ENCODE results near the gene GRID1.

Gene GRID1

DNA sequence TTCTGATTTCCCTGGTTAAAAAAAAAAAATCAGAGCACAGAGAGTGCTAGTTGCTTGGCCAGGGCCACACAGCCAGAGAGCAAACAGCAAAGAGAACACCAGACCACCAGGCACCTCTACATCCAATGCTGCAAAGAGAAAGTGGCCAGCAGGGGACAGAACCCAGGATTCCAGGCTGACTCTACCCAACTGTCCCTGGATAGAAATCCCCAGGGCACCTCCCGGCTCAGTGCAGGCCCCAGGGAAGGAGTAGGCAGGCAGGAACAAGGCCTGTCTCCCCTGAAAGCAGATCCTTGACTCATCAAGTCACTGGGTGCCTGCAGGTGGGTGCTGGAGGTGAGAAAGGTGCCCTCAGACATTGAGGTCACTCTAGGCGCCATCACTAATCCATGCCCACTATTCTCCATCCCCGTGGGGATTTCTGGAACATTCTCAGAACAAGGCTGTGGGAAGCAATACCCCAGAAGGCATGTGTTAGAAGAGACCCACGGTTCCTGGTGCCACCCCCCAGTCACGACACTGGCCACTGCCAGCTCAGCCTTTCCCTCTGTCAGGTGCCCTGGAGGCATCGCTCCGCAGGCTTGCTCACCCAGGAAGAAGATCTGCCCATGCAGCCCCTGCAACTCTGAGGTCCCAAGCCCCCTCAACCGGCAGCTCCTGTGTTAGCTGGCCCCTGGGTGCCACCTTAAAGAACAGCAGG, 154.8 kb downstream of the GRID1 start:
- no peak for DNase-seq (ENCODE audit: low read depth in 3 of 3)

DNA sequence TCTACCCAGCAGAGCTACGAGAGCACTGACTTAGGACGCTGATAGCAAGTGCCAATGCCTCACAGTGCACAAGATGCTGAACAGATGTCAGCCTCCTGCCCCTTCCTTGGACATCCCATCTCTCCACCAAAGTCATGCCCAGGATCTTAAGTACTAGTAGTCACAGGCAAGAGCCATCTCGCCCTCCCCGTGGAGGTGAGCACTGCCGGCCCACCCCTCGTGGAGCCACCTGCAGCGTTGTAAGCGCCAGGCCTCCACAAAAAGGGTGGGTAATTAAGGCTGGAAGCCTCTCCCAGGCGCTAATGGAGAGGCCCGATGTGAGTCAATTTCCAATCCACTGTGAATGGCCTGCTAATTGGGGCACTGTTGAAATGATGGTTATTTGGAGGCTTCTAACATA, 156.2 kb downstream of the GRID1 start:
- no peak for DNase-seq (ENCODE audit: low read depth in 3 of 3)

DNA sequence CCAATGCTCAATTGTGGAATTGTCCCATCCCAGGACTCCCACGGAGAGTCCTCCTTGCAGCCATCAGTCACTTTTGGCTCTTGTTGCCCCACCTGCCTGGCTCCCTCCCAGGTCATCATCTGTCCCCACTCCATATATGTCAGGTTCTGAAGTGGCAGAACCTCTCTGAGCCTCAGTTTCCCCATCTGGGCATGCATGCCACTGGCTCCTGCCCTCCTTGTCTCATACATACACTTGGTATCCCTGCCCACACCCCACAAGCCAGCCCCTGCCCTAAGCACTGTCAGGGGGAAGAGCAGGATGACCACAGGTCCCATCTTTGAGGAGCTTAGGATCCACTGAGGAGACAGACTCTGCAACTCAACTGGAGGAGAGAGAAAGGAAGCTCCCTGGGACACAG, 156.9 kb downstream of the GRID1 start:
- DNase-seq (ENCODE audit: low read depth in 3 of 3), result no peak

DNA sequence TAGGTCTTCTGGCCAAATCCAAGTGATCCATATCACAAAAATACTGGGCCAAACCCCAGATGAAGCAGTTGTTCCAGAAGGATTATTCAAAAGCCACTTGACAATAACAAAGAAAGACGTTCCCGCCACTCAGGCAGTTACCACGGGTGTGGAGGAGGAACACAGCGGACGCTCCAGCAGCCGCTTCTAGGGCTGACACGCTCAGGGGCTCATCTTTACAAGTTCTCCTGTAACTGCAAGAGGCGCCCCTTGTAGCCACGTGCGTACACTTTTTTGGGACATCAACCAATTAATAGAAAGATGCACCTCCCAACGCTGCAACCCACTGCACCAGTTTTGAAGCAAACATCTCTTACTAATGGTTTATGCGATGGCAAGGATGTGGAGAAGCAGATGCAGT, 159.4 kb downstream of the GRID1 start:
- DNase-seq (ENCODE audit: low read depth in 3 of 3), result no peak

DNA sequence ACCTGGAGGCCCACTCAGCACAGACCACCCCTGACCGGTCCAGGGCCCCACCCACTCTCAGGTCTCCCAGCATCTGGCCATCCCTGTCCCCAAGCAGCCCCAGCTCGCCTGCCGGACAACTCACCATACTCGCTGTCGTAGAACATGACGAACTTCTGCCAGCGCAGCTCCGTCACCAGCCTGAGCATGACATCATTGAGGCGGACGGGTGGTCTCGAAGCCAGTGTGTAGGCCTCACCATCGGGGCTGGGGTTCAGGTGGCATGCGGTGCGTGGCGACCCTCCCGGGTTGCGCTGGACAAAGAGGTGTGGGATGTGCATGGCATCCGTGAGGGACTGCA, 160.4 kb downstream of the GRID1 start:
- no peak for DNase-seq (ENCODE audit: low read depth in 3 of 3)

DNA sequence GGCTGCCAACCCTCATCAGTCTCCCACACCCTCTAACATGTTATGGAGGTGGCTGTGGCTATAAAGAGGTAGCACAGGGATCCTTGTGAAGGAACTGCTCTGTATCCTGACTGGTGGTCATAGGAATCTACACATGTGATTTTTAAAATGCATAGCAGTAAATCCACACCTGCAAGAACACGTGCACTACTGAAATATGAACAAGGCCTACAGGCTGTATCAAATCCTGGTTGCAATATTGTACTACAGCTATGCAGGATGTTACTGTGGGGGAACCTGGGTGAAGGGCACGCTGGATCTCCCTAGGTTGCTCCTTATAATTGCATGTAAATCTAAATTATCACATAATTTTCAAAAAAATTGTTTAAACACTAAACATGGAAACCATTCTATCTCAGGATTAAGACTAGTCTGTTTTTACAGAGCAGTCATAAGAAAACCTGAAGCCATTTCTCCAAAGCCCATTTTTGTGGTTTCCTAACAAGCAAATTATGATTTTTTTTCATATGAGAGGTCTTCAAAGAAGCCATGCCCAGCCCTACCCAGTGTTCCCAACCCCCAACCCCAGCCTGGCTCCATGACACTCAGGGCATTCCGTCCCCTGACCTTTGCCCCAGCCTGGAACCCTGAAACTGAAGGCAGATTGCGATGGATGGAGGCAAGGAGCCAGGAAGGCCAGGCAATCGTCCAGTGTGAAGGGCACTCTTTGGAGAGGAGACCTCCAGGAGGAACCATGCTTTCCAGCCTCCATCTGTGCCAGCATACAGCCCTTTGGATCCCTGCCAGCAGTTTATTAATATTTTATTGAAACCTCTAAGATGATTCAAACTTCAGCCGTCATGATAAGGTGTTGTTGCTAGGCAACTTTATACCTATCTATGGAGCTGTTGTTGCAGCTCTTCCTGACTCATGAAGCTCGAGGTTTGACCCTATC, 161.0 kb downstream of the GRID1 start:
- no peak for DNase-seq (ENCODE audit: low read depth in 3 of 3)

DNA sequence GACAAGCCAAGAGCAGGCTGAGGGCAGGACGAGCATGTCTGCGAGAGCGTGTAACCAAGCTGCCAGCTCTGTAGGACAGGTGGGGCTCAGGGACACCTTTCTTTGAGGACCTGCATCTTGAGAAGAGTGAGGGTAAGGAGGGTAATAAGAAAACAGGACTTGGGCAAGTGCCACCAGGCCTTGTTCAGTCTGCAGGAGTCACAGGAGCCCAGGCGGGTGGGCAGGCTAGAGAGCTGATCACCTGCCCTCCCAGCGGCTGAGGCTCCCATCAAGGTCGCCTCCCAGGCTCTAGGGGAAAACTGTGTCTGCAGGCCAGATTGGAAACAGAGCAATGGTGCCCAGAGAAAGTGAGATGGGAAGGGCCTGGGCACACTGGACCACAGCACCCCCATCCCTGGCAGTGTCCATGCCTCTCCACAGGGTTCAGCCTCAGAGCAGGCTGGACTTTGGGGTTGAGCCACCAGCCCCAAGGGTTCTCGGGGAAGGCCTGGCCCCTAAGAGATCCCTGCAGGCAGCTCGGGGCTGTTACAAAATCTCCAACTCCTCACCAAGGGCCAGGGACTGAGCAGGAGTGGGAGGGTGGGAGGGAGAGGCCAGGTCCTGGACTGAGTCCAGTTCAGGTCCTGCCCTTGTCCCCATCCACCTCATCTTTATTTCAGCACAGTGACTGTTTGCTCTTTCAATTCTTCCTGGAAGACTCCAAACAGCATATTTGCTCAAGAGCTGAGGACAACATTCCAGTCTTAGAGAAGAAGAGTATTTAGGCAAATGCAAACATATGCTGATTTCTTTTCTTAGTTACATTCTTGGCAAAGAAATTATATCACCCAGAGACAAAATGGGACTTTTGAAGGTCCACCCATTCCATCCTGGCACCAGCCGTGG, 161.9 kb downstream of the GRID1 start:
- DNase-seq (ENCODE audit: low read depth in 3 of 3), result no peak

DNA sequence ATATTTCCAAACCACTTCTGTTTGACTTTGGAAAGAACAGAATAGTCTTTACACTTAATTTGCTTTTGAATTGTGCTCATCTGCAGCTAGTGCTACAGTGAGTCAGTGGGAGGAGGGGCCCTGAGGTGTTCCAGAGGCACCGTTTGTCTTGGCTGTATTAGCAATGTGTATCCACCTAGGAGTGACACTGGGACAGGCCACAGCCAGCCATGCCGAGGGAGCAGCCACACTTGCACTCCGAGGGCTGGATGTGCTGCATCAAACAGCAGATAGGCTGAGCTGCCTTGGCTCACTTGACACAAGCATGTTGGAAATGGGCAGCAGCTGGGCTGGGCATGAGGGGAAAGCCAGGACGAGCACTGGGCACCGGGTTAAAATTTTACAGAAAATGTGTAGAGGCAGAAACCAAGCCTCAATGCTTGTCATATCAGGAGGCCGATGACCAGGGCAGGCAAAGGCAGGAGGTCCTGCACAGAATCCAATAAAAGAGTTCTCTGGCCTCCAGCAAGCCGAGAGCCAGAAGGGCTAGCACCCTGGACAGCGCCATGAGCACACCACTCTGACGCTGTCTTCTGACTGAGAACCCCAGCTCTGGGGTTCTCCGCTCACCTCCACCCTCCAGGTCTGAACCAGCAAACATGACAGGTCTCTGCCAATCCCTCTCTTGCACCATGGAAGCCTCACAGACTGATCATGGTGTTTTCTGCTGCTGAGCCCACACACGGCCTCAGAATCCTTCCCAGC, 163.3 kb downstream of the GRID1 start:
- no peak for DNase-seq (ENCODE audit: low read depth in 3 of 3)

DNA sequence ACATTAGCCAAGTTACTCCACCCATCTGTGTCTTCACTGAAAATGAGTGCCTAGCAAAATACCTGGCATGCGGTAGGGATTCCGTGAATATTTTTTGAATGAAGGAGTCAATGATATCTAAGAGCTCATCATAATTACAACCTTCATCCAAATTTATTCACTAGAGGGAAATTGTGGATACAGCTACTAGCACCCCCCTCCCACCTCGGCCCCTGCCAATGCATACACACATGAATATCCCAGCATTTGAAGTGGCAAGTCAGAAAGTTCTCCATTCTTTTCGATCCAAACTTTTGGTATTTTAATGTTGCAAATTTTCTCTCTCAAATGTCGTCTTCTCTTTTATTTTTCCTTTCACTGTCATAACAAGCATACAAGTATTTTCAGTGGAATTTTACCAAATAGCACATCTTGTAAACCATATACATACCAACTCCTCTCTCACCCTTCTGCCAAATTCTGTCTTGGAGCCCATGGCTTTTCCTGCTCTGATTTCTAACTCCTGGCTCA, 164.3 kb downstream of the GRID1 start:
- no peak for DNase-seq (ENCODE audit: low read depth in 3 of 3)

DNA sequence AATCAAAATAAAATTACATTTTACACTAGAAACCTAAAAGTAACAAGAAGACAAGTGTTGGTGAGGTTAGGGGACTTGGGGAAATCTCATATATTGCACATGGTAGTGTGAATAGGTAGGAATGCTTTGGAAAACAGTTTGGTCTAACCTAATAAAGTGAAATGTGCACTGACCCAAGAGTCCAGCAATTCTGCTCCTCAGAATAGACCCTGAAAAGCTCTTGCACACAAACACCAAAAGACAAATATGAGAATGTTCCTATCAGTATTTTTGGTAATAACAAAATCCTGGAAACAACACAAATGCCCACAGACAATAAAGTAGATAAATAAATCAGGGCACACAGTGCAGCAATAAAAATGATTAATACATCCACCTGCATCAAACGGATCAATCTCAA, 165.7 kb downstream of the GRID1 start:
- DNase-seq (ENCODE audit: low read depth in 3 of 3), result no peak

DNA sequence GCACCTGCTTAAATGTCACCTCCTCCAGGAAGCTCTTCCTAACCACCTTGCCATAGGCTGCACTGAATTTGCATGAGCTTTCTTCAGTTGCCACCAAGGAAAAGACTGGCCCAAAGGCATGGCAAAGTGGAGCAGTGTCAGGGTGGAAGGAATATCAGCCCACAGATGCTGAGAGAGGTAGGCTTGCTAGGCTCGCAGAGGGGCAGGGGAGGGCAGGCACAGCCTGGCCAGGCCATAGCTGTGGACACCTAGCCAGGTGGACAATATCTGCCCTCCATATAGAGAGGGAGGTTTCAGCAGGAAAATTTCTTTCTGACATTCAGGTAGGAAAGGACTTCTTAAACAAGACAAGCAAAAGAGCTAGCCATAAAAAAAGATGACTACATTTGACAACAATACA, 166.3 kb downstream of the GRID1 start:
- DNase-seq (ENCODE audit: low read depth in 3 of 3), result no peak

DNA sequence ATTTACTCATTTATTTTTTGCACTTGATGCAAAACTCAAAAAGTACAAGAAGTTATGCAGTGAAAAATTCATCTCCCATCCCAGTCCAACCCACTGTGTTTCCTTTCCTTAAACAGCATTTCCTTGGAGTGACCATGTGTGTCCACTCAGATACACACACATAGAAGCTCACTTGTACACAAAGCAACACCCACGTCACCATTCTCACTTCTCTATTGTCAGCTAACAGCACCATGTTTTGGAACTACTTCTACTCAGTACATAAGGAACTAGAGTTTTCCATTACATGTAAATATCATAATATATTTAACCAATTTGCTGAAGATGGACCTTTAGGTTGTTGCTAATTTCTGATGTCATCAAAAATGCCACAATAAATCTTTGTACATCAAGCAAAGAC, 167.6 kb downstream of the GRID1 start:
- DNase-seq (ENCODE audit: low read depth in 3 of 3), result no peak

DNA sequence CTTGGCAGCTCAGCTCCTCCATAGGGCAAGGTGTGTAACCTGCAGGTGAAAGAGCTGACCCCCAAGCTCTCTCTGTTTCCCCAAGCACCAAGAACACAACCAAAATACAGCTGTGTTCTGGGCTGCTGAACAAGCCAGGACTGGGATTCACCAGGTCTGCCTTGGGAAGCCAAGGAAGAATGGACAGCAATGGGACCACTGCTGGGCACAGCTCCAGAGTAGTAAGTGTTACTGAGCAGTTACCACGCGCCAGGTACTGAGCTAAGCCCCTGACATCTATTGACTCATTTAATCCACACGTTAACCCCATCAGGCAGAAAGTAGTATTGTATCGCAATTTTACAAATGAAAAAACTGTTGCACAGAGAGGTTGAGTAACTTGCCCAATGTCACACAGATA, 168.3 kb downstream of the GRID1 start:
- no peak for DNase-seq (ENCODE audit: low read depth in 3 of 3)

DNA sequence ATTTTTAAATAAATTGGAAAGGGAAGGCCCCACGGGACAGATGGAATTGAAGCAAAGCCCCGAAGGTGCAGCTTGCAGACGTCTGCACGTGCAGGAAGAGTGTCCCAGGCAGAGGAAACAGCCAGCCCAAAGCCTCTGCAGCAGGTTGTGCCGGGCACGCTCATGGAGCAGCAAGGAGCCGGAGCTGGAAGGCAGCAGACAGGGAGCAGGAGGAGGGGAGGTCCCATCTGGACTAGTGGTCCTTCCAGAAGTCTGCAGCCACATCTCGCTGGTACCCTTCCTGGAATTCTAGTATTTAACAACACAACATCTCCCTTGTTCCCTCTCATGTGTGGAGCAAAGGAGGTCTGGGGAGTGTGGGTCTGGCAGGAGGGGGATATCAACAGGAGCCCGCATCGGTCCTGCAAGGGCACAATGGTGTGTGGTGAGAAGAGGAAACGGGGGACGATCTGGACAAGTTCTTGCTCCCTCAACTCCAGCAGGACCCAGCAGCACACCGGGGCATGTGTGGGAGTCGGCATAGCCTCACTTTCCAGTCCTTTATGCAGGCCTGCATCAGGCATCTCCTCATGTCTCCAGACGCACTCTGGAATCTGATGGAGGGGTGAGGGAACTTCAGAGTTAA, 169.3 kb downstream of the GRID1 start:
- no peak for DNase-seq (ENCODE audit: low read depth in 3 of 3)

DNA sequence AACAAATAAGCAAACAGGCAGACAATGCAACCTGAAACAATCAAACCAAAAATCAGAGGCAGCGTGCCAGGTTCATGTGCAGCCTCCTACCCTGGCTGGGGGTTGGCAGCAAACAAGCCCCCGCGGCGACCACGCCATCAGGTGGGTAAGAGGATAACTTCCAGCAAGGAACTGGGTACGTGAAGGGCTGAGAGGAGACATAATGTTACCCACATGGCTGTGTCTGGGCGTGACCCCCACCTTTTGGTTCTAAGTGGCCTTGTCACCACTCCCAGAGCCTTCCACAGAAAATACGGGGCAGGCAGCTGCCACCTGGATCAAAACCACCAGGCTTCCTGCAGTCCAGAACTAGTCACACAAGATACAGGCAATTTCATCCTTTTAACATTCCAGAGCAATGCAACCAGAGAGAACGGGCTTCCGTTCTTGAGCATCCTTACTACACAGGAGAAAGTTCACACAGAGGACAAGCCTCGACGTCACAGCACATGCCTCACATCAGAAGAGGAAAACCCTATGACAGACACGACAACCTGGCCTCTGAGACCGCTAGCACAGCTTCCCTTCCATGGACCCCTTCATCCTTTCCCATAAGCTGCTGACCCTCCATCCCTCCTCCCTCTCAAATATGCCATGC, 171.0 kb downstream of the GRID1 start:
- DNase-seq (ENCODE audit: low read depth in 3 of 3), result no peak

DNA sequence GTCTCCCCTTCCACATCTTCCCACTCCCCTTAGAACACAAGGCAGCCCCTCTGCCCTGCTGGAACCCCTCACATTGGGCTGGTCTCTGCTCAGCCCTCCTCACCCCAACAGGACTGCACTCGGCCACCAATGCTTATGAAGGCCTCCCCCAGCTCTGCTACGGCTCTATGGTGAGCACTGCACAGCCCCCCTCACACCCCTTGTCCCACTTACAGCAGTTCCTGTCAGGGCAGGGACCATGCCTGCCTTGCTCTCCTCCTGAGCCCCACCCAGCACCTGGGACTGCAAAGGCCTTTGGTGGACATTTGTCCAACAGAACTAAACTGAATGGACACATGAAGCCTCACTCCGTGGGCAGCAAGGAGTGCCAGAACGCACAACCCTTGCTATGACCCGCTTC, 171.9 kb downstream of the GRID1 start:
- no peak for DNase-seq (ENCODE audit: low read depth in 3 of 3)

DNA sequence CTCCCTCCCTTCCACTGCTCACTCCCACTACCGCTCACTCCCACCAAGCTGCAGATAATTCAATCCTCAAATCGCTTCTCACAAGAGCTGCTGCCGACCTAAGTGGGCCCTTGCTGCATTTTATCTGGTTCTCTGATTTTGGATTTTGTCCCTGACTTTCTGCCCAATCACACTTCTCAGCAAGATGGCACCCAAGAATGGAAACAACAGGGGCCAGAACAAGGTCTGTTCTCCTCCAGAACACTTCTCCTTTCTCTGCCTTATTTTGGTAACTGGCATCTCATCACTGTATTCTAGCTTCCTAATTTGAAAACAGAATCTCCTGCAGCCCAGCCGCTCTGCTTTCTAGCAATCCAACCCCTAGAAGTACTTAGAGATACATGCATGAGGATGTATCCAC, 172.8 kb downstream of the GRID1 start:
- no peak for DNase-seq (ENCODE audit: low read depth in 3 of 3)

DNA sequence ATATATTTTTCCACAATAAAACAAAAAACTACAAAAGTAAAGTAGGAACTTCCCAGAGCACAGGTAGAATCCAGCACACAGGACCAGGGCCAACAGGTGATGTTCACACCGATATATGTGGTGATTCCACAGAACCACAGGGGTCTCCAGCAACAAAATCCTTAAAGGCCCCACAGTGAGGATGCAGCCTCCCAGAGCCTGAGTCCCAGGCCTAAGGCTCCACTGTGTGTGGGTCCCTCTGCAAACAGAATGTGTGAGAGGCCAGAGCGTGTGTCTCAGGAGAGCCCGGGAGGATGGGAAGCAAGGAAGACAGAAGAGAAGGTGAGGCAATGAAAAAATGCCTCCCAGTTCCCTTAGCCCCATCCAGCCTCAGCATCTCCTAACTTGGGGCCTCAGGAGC, 173.9 kb downstream of the GRID1 start:
- no peak for DNase-seq (ENCODE audit: low read depth in 3 of 3)

DNA sequence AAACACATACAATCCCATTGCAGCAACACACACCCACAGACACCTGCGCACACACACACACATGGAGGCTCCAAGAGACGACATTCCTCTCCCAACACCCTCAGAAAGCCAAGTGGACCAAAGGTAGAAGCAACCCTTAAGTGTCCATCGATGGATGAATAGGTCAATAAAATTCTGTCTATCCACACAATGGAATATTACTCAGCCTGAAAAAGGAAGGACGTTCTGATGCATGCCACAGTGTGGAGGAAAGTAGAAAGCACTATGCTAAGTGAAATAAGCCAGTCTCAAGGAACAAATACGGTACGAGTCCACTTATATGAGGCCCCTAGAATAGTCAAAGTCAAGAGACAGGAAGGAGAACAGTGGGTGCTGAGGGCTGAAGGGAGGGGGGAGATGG, 174.4 kb downstream of the GRID1 start:
- no peak for DNase-seq (ENCODE audit: low read depth in 3 of 3)

DNA sequence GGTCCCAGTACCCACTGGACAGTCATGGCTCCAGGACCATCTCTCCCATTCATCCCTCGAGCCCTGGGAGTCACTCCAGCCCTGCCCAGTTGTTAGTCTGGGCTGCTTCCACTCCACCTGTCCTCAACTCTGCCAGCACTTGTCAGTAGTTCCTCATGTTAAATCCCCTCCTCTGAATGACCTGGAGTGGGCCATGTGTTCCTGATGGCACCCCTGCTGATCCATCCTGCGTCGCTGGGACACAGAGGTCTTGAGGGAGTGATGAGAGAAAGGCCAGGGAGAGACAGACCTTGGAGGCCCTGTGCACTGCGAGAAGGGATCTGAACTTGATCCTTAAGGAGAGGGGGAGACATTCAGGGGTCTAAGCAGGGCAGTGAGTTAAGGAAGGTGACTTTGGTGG, 174.9 kb downstream of the GRID1 start:
- DNase-seq (ENCODE audit: low read depth in 3 of 3), result no peak

DNA sequence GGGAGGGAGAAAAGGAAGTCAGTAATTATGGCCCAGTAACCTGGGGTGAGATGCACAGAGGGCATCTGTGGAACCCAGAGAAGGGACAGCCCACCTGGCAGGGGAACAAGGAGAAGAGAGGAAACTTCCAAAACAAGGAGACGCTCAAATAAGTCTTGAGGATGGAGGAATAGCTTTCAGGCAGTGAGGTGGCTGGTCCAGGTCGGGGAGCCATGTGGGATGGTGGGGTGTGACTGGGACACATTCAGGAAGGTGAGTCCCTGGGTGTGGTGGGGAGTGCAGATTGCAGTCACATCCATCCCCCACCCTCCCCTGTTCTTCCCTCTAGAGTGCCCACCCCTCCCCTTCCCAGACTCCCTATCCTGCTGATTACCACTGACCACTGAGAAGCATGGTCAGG, 175.4 kb downstream of the GRID1 start:
- no peak for DNase-seq (ENCODE audit: low read depth in 3 of 3)

Data from stimulated activated CD4-positive, alpha-beta T cell treated with anti-CD3 and anti-CD28 coated beads, TNF-alpha, amount 100 ng/mL, for 48 hours (primary cell).